AG09319 (cell line): ENCODE measurements around the gene ANAPC2.

ENCODE experiments used
- DNase-seq: peaks from one replicate; pipeline ENCODE4 v3.0.0-alpha.2; 2010; ENCODE audit warnings: low read depth; ENCODE audit errors: extremely low read depth
- TF ChIP-seq, protein P1 (sequence below): IDR thresholded peaks from 2 replicates; pipeline ENCODE4 v1.5.1; 2011; ENCODE audit warnings: low read depth, mild to moderate bottlenecking, inconsistent platforms, low read length, moderate library complexity

ANAPC2 gene

DNA sequence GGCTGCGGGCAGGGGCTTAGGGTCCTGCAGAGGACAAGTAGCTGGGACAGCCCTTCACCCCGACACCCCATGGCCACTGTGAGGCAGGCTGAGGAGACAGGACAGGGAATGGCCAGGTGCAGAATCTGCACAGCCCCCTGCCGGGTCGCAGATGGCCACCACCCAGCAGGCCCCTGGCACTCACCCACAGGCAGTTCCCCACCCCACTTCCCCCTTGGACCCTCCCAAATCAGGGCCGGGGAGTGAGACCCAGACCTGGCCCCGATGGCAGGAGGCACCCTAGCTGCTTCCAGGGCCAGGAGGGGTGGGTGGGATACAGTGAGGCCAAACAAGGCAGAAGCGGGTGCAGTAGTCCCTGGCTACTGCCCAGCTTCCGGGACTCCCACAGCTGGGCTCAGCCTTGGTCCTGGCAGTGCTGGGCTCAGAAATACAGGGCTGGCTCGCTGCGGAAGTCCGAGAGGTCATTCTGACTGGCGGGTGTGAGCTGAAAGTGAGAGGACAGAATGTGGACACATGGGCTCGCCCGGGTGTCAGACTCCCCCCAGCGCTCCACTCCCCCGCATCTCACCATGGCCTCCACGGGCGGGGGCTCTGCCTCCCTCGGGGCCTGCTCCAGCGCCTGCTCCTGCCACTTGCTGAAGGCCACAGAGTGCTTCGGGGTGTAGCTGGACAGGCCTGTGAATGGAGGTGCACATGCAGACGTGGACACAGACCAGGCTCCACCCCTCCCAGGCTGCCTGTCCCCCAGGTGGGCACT lies 3.5 kb upstream of the ANAPC2 start:
- TF ChIP-seq, protein P1, sequence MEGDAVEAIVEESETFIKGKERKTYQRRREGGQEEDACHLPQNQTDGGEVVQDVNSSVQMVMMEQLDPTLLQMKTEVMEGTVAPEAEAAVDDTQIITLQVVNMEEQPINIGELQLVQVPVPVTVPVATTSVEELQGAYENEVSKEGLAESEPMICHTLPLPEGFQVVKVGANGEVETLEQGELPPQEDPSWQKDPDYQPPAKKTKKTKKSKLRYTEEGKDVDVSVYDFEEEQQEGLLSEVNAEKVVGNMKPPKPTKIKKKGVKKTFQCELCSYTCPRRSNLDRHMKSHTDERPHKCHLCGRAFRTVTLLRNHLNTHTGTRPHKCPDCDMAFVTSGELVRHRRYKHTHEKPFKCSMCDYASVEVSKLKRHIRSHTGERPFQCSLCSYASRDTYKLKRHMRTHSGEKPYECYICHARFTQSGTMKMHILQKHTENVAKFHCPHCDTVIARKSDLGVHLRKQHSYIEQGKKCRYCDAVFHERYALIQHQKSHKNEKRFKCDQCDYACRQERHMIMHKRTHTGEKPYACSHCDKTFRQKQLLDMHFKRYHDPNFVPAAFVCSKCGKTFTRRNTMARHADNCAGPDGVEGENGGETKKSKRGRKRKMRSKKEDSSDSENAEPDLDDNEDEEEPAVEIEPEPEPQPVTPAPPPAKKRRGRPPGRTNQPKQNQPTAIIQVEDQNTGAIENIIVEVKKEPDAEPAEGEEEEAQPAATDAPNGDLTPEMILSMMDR, result no peak
- no peak for DNase-seq

GRCh38 chr9:137191245-137191644 lies 2.9 kb upstream of the ANAPC2 start:
- TF ChIP-seq, protein P1, result no peak
- DNase-seq, result no peak

DNA sequence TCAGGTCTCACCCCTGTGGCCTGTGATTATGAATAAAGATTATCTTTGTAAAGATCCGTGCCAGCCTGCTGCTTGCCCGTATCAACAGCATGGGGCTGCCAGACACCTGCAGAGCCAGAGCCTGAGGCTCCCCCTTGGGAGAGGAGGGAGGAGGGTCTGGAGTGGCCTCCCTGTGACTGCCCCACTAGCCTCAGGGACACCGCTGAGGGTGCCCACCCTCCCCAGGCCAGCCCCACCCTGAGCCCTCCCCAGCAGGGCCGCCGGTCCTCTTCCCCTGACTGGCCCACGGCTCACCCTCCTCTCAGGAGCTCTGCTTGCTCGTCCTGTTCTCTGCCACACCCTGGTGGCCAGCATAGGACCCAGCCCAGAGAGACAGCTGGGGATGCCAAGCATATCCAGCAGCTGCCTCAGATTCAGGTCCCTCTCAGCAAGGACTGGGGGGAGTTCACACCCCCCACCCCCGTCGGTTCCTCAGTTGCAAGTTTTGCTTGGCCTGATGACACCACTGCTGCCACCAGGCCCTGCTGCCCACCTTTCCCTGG lies 2.0 kb upstream of the ANAPC2 start:
- TF ChIP-seq, protein P1, result no peak
- DNase-seq, result no peak

GRCh38 chr9:137189297-137190295 lies 1.2 kb upstream of the ANAPC2 start:
- TF ChIP-seq, protein P1, result no peak
- DNase-seq, result no peak

DNA sequence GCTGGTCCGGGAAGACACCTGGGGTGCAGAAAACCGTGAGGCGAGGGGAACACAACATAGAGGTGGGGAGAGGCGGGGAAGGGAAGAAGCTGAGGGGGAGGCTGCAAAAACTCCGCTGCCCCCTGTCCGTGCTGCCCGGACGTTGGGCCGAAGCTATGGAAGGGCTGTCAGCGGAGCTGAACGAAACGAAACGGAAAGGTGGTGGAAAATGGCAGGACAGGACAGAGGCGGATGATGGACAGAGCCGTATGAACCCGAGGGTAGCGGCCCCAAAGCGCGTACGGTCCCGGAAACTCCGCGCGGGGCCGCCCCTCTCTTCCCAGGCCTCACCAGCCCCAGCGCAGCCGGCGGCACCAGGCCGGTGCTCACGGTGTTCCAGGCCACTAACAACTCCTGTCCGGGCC lies 272 bp downstream of the ANAPC2 start:
- TF ChIP-seq, protein P1, result no peak
- no peak for DNase-seq

DNA sequence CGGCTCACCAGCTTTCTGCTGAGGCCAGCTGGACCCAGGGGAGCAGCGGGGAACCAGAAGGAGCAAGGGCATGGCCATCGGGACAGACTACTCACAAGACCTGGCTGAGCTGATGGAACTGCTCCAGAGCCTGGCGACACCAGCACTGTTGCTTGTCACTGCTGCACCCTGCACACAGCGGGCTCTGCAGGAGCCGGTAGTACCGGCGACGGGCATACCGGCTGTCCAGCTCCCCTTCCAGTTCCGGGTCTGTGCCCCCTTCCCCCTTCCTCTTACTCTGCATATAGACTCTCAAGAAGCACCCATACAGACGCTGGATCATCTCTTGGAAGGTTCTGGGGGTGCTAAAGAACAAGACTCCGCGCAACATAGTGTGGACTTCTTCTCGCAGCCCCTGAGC lies 974 bp downstream of the ANAPC2 start:
- TF ChIP-seq, protein P1, result no peak
- no peak for DNase-seq
